ENCODE measurements around the gene ZNF385C. TPM values are rescaled to one million over a fixed set of nuclear protein-coding genes. Genes with fewer than 3 reads are reported as not detected.

The ZNF385C gene
- total RNA-seq, 1 experiment from 2014 or later = 1.7 TPM

DNA sequence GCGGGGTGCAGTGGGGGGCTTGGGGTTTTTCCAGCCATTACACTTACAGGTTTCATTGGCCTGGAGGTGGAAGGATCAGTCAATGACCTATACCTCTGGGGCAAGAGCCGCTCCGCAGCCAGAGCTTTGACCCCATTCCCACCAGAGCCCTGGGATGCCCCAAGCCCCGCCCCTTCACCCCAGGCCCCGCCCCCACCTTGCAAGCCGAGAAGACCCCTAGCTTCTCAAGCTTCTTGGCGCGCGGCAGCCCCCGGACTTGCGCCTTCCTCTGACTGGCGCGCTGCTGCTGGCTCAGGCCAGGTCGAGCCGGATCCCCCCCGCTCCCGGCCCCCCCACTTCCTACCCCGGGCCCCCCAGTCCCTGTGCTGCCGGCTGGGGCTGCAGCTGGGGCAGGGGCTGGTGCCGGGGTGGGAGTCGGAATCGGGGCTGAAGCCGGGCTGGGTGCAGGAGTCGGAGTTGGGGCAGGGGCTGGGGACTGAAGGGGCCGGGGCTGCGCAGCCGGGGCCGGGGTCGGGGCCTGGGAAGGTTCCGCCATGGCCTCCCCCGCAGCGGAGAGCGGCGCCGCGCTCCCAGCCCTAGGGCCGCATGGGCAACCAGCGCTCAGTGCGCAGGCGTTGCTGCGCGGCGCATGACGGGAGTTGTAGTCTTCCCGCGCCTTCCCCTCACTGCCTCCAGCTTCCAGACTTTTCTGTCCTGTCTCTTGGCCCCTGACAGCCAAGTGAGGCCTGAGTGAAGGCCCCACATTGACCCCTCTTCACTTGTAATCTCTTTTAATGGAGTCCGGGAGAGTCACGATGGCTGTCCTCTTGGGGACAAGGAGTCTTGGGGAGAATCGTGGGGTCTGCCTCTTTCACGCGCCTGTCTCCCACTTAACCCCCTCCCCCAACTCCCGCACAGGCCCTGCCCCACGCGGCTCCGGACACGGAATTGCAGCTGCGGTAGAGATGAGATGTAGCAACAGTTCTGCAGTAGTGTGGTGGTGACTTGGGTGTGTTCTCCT is 22.8 kb upstream of the ZNF385C start, which contains the start of gene KAT2A:
Gene KAT2A (minus strand): TSS at position 598 of the 1,000 bp plus-strand sequence. CDS start 63 bp downstream, at position 535.
- Histone ChIP-seq H3K27me3 (ENCODE audit: insufficient read depth, low read depth) (no peaks in the 10 kb centered on the region), H3K79me2 (ENCODE audit: low read depth) (peaks cover 6% of the 10 kb centered on the region), H3K36me3 (ENCODE audit: low read depth) (no peaks in the 10 kb centered on the region), H2AFZ (peak within 1 kb of the TSS; percentile 85), H3K9me2 (ENCODE audit: insufficient read depth) (no peaks in the 10 kb centered on the region), H4K20me1 (ENCODE audit: insufficient read depth) (0 out of 2 replicates have a peak, but pooled peaks cover 3% of the 10 kb centered on the region), H3F3A (ENCODE audit: insufficient read depth, low read depth) (peaks cover 11% of the 10 kb centered on the region; the same call in 1 of the 2 replicates), H3K4me3 (peak within 1 kb of the TSS; percentile 62; the same call in 1 of the 2 replicates), H3K4me2 (peak within 1 kb of the TSS; percentile 78), H3K27ac (no peak within 1 kb of the TSS), H3K4me1 (replicated peaks; ENCODE audit: insufficient read depth) (no peaks in the 10 kb centered on the region; the same call in 1 of the 2 replicates), H3K9me3 (ENCODE audit: insufficient read depth, low read depth) (no peaks in the 10 kb centered on the region)
- POLR2A ChIA-PET (ENCODE audit: unreplicated experiment) = interaction anchor here (0.6 kb wide), 1 partner anchor 64 kb away, joined by 3 read pairs; no protein-coding TSS in a partner anchor
- CTCF ChIA-PET = interaction anchor here (0.6 kb wide), 5 partner anchors 10 to 1932 kb away, joined by 3 to 11 read pairs (median 4); partner anchors contain the start of genes NKIRAS2 and ODAD4
- intact Hi-C loops (cut with micrococcal nuclease; ENCODE audit: unreplicated experiment) = no loop called here
- BruUV-seq (replicated peaks) = no TSS peak
- TF ChIP-seq EZH2 (IDR thresholded peaks at IDR 0.05; ENCODE audit: low read depth) = no peak
- TF ChIP-seq, protein P1, sequence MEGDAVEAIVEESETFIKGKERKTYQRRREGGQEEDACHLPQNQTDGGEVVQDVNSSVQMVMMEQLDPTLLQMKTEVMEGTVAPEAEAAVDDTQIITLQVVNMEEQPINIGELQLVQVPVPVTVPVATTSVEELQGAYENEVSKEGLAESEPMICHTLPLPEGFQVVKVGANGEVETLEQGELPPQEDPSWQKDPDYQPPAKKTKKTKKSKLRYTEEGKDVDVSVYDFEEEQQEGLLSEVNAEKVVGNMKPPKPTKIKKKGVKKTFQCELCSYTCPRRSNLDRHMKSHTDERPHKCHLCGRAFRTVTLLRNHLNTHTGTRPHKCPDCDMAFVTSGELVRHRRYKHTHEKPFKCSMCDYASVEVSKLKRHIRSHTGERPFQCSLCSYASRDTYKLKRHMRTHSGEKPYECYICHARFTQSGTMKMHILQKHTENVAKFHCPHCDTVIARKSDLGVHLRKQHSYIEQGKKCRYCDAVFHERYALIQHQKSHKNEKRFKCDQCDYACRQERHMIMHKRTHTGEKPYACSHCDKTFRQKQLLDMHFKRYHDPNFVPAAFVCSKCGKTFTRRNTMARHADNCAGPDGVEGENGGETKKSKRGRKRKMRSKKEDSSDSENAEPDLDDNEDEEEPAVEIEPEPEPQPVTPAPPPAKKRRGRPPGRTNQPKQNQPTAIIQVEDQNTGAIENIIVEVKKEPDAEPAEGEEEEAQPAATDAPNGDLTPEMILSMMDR (conservative IDR thresholded peaks at IDR 0.05) = no peak
- peak; percentile 66 to 67 for DNase-seq

- intact Hi-C loops (cut with micrococcal nuclease; ENCODE audit: unreplicated experiment) = no loop called here
- peaks cover 8% of the 10 kb centered on the region; the same call in 1 of the 2 replicates for H3F3A ChIP-seq (ENCODE audit: insufficient read depth, low read depth)
- POLR2A ChIA-PET (ENCODE audit: unreplicated experiment) = interaction anchor here (0.6 kb wide), 1 partner anchor 64 kb away, joined by 3 read pairs; no protein-coding TSS in a partner anchor
- H3K4me3 ChIP-seq = peak overlapping the region; percentile 62; the same call in 1 of the 2 replicates
- peaks cover 6% of the 10 kb centered on the region for H3K79me2 ChIP-seq (ENCODE audit: low read depth)
- H3K27ac ChIP-seq = no peak overlapping the region
- H3K36me3 ChIP-seq (ENCODE audit: low read depth) = no peaks in the 10 kb centered on the region
- CTCF ChIA-PET = interaction anchor here (0.5 to 0.6 kb wide), 4 partner anchors 9 to 1931 kb away, joined by 3 to 11 read pairs (median 4); no protein-coding TSS in a partner anchor
- no peaks in the 10 kb centered on the region for H3K27me3 ChIP-seq (ENCODE audit: insufficient read depth, low read depth)
- no peak for DNase-seq
- H3K4me2 ChIP-seq = peak overlapping the region; percentile 78
- TSS peak; percentile 25 for BruUV-seq (replicated peaks)
- H3K9me3 ChIP-seq (ENCODE audit: insufficient read depth, low read depth) = no peaks in the 10 kb centered on the region
- no peaks in the 10 kb centered on the region; the same call in 1 of the 2 replicates for H3K4me1 ChIP-seq (replicated peaks; ENCODE audit: insufficient read depth)
- TF ChIP-seq EZH2 (IDR thresholded peaks at IDR 0.05; ENCODE audit: low read depth) = no peak
- TF ChIP-seq, protein P1 (conservative IDR thresholded peaks at IDR 0.05) = no peak
- H2AFZ ChIP-seq = no peak overlapping the region
- H3K9me2 ChIP-seq (ENCODE audit: insufficient read depth) = no peaks in the 10 kb centered on the region
- H4K20me1 ChIP-seq (ENCODE audit: insufficient read depth) = 0 out of 2 replicates have a peak, but pooled peaks cover 3% of the 10 kb centered on the region
Observed at GRCh38 chr17:42120161-42120769, 22.0 kb upstream of the ZNF385C start.

GRCh38 chr17:42119301-42119700 is 21.0 kb upstream of the ZNF385C start:
- H3K4me3 ChIP-seq = no peak overlapping the region
- no peak for TF ChIP-seq EZH2 (IDR thresholded peaks at IDR 0.05; ENCODE audit: low read depth)
- TF ChIP-seq, protein P1 (conservative IDR thresholded peaks at IDR 0.05) = no peak
- no peak overlapping the region for H2AFZ ChIP-seq
- no peaks in the 10 kb centered on the region for H3K9me3 ChIP-seq (ENCODE audit: insufficient read depth, low read depth)
- H3K27me3 ChIP-seq (ENCODE audit: insufficient read depth, low read depth) = no peaks in the 10 kb centered on the region
- H3K4me2 ChIP-seq = no peak overlapping the region
- BruUV-seq (replicated peaks) = no TSS peak
- peaks cover 8% of the 10 kb centered on the region; the same call in 1 of the 2 replicates for H3F3A ChIP-seq (ENCODE audit: insufficient read depth, low read depth)
- no peaks in the 10 kb centered on the region for H3K9me2 ChIP-seq (ENCODE audit: insufficient read depth)
- no peak overlapping the region for H3K27ac ChIP-seq
- H3K36me3 ChIP-seq (ENCODE audit: low read depth) = no peaks in the 10 kb centered on the region
- ChIA-PET POLR2A (ENCODE audit: unreplicated experiment) (no interaction called here), CTCF (interaction anchor here (0.7 kb wide), 1 partner anchor 155 kb away, joined by 3 read pairs; no protein-coding TSS in a partner anchor)
- peaks cover 6% of the 10 kb centered on the region for H3K79me2 ChIP-seq (ENCODE audit: low read depth)
- H3K4me1 ChIP-seq (replicated peaks; ENCODE audit: insufficient read depth) = no peaks in the 10 kb centered on the region; the same call in 1 of the 2 replicates
- intact Hi-C loops (cut with micrococcal nuclease; ENCODE audit: unreplicated experiment) = no loop called here
- DNase-seq = no peak
- 0 out of 2 replicates have a peak, but pooled peaks cover 3% of the 10 kb centered on the region for H4K20me1 ChIP-seq (ENCODE audit: insufficient read depth)

All from PC-9 (cell line).